HUDEP-2 (cell line): ENCODE results near the gene NAGS.
"Not testable (repeated sequence)": the region's sequence is repeated elsewhere in the genome, so short reads cannot be mapped to it uniquely, and the experiment has no call there.

Experiments used
- DNase-seq, 76 experiments: peaks; one replicate each; lab custom pipeline; 2025; ENCODE audit not compliant: unreplicated experiment in 76 of 76; lab: John Stamatoyannopoulos, UW

Gene NAGS, protein sequence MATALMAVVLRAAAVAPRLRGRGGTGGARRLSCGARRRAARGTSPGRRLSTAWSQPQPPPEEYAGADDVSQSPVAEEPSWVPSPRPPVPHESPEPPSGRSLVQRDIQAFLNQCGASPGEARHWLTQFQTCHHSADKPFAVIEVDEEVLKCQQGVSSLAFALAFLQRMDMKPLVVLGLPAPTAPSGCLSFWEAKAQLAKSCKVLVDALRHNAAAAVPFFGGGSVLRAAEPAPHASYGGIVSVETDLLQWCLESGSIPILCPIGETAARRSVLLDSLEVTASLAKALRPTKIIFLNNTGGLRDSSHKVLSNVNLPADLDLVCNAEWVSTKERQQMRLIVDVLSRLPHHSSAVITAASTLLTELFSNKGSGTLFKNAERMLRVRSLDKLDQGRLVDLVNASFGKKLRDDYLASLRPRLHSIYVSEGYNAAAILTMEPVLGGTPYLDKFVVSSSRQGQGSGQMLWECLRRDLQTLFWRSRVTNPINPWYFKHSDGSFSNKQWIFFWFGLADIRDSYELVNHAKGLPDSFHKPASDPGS

GRCh38 chr17:44004077-44004760 lies at the start of gene NAGS:
Gene NAGS (plus strand): TSS chr17:44004622. CDS start chr17:44004664, 42 bp downstream.
- DNase-seq, result peak in 10 of 76 experiments; percentile 8 to 21 (median 14)

- DNase-seq, result no peak
These were observed 48.2 kb upstream of the NAGS start for GRCh38 chr17:43956222-43956621.

GRCh38 chr17:43958748-43959352 lies 45.6 kb upstream of the NAGS start:
- no peak for DNase-seq

GRCh38 chr17:43961292-43961691 lies 43.1 kb upstream of the NAGS start:
- DNase-seq, result not testable (repeated sequence)

- DNase-seq, result no peak
These were observed 42.5 kb upstream of the NAGS start for GRCh38 chr17:43961954-43962353.

DNA sequence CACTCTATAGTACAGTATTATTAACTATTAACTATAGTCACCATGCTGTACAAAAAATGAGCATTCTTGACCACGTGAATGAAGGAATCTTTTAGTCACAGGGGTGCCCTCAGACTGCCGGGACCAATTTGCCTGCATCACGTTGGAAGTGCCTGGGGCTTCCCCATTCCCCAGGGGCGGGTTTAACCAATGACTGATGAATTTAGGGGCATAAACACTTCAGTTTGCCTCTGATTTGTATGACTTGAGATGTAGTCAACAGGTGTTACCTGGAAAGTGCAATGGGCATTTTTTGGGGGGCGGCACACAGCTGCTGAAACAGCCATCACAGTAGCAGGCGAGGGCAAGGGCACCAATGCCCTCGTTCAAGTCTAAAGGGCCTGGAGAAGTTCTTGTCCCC lies 41.9 kb upstream of the NAGS start:
- DNase-seq, result no peak

DNA sequence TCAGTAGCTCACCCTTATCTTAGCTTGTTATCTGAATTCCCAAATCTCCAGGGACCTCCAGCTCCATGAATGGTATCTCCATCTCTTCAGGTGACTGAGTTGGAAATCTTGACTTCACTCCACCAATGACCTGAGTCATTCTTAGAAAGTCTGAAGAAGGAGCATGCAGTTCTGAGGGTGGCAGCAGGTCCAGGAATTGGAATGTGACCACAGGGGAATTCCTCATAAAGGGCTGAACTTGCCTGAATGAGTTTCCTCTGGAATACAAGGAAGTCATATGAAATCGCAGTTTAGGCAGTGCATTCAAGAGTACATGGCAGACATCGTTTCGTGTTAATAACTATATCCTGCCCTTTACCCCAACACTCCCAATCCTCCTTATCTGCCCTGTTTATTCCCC lies 38.1 kb upstream of the NAGS start:
- DNase-seq, result no peak

GRCh38 chr17:43967251-43967875 lies 37.1 kb upstream of the NAGS start:
- no peak for DNase-seq

DNA sequence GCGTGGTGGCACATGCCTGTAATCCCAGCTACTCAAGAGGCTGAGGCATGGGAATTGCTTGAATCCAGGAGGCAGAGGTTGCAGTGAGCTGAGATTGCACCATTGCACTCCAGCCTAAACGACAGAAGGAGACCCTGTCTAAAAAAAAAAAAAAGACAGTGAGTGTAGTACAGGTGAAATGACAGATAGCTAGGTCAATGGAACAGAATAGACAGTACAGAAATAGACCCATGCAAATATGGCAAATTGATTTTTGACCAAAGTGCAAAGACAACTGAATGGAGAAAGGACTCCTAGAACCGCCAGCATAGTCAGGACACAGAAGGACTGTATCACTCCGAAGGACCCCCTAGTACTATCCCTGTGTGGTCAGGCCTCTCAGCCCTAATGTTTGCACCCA lies 34.1 kb upstream of the NAGS start:
- no peak for DNase-seq

DNA sequence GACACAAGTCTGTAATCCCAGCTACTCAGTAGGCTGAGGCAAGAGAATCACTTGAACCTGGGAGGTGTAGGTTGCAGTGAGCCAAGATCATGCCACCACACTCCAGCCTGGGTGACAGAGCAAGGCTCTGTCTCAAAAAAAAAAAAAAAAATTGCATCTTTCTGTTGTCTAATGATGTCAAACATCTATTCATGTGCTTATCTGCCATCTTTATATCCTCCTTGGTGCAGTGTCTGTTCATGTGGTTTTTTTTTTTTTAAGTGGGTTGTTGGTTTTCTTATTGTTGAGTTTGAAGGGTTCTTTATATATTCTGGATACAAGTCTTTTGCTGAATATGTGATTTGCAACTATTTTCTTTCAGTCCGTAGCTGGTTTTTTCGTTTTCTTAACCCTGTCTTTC lies 33.0 kb upstream of the NAGS start:
- not testable (repeated sequence) for DNase-seq

DNA sequence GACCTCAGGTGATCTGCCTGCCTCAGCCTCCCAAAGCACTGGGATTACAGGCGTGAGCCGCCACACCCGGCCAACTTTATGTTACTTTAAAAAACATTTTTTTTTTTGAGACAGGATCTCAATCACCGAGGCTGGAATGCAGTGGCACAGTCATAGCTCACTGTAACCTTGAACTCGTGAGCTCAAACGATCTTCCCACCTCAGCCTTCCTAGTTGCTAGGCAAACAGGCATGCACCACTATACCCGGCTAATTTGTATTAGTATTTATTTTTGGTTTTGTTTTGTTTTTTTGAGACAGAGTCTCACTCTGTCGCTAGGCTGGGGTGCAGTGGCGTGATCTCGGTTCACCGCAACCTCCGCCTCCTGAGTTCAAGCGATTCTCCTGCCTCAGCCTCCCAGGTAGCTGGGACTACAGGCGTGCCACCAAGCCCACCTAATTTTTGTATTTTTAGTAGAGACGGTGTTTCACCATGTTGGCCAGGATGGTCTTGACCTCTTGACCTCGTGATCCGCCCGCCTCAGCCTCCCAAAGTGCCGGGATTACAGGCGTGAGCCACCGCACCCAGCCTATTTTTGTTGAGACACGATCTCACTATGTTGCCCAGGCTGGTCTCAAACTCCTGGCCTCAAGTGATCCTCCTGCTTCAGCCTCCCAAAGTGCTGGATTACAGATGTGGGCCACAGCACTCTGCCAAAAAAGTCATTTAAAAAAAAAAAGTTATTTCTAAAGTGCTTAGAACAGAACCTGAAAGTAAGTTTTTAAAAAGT lies 31.8 kb upstream of the NAGS start:
- DNase-seq, result not testable (repeated sequence)

GRCh38 chr17:43974382-43975266 lies 29.8 kb upstream of the NAGS start:
- no peak for DNase-seq

- no peak for DNase-seq
These were observed 28.5 kb upstream of the NAGS start for GRCh38 chr17:43975898-43976297.

DNA sequence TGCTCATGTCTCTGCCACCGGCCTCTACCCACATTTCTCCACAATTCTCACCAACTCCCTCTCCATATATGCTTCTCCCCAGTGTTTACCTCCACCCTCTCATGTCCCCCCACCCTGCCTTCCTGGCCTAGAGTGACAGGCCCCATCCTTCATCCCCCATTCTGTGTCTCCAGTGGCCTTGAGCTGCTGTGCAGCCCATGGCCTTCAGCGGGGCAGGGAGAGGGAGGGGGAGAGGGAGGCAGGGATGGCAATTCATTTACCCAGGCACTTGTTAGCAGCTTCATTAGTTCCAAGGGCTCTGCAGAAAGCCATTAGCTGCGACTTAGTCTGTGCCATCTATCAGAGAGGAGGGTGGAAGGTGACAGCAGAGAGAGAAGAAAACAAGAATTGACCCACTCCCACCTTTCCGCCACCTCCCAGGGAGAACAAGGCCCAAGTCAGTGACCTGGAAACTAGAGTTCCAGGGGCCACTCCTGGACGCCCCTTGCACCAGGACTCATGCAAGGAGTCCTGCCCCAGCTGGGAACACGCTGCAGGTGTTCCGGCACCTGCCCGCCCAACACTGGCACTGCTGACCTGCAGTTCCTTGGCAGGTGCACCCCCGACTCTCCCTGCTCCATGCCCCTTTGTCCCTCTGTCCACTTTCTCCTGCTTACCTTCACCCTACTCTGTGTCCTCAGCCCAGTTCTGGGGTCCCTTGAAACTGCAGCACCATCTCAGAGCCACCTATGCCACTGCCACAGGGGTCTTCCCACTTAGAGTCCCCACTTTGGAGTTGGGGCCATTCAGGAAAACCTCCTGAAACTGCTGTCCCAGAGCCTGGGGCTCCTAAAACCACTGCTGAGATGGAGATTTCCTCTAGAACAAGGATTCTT lies 27.2 kb upstream of the NAGS start:
- no peak for DNase-seq

DNA sequence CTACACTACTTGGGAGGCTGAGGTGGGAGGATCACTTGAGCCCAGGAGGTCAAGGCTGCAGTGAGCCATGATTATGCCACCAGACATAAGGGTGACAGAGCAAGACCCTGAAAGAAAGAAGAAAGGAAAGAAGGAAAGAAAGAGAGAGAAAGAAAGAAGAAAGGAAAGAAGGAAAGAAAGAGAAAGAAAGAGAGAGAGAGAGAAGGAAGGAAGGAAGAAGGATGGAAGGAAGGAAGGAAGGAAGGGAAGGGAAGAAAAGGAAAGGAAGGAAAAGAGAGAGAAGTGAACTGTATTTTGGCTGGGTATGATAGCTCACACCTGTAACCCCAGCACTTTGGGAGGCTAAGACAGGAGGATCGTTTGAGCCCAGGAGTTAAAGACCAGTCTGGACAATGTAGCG lies 26.3 kb upstream of the NAGS start:
- DNase-seq, result no peak

GRCh38 chr17:43979011-43979410 lies 25.4 kb upstream of the NAGS start:
- no peak for DNase-seq

DNA sequence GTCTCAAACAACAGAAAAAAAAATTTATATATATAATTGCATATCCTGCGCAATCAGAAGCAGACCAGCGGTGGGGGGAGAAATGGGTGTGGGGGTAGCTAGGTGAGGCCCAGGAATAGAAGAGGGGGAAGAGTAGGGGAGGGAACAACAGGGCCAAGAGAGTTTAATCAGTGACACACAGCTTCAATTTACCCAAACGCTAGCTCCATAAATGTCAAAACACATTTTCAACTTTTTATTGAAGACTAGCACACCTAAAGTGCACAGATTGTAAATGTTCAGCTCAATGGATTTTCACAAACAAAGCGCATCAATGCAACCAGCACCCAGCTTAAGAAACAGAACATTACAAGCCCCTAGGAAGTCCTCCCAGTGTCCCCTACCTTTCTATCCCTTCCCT lies 24.8 kb upstream of the NAGS start:
- no peak for DNase-seq

GRCh38 chr17:43982171-43982570 lies 22.3 kb upstream of the NAGS start:
- no peak for DNase-seq

DNA sequence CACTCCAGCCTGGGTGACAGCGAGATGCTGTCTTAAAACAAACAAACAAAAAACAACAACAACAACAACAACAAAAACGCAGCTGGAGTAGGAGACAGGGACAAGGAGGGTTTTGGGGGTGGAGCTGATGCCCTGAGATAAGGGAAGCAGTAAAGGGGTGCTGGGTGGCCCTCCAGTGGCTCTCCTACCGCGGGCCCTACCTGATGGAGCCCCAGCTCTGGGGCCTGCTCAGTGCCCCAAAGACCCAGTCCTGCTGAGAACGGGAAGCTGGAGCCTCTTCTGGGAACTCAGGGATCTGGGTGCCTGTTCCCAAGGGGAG lies 21.3 kb upstream of the NAGS start:
- no peak for DNase-seq
